GM21515 (cell line): ENCODE results near the gene RRN3.
"Not testable (repeated sequence)": the region's sequence is repeated elsewhere in the genome, so short reads cannot be mapped to it uniquely, and the experiment has no call there.

Experiments
- ATAC-seq: cut with Tn5 transposase; IDR thresholded peaks from one replicate; pipeline ENCODE4 v1.9.1; 2021; ENCODE audit not compliant: unreplicated experiment

Gene RRN3

GRCh38 chr16:15099366-15099909, 5.4 kb upstream of the RRN3 start:
- not testable (repeated sequence) for ATAC-seq

DNA sequence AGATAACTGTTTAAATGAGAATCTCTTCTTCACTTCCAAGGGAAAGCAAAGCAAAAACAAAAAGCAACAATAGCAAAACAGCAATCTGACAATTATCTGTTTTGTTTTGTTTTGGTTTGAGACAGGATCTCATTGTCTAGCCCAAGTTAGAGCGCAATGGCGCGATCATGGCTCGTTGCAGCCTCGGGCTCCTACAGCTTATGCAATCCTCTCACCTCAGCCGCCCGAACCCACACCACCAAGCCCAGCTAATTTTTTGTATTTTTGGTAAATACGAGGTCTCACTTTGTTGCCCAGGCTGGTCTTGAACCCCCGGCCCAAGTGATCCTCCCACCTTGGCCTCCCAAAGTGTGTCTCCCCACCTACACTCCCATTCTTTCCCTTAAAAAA, 2.5 kb upstream of the RRN3 start:
- not testable (repeated sequence) for ATAC-seq

GRCh38 chr16:15093571-15093954, 509 bp downstream of the RRN3 start:
- ATAC-seq, result not testable (repeated sequence)

DNA sequence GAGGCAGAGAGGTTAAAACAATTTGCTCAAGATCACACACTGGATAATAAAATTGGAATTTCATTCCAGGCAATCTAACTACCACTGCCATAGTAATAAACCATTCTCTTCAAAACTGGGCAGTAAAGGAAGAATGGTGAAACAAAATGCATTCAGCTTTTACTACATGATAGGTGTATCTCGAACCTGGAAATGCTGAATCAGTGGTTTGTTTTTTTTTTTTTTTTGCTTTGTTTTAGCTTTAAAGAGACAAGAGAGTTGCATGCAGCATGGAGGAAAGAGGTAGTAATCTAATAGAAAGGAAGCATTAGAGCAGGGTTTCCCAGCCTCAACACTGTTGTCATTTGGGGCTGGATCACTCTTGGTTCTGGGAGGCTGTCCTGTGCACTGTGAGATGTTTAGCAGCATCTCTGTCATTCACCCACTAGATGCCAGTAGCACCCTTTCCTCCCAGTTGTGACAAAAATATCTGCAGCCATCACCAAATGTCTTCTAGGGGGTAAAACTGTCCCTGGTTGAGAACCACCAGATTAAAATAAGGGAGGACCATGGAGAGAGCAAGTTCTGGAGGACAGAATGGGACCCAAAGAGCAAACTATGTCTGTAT, 3.3 kb downstream of the RRN3 start:
- ATAC-seq, result not testable (repeated sequence)

DNA sequence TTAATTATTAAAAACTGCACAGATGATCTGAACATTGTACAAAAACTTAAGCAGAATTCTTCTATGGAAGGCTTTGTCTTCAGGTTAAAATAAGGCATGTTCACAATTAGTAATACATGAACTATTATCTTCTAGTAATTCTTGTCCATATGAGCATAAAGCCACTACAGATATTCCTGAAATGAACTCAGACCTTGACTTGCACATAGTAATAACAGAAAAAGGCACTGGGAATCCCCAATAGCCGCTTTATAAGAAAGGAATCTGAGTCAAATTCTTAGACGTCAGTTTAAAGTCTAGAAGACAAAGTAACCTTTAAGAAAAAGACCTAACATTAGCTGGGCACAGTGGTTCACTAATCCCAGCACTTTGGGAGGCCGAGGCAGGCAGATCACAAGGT, 11.3 kb downstream of the RRN3 start:
- ATAC-seq, result not testable (repeated sequence)

GRCh38 chr16:15080883-15081282, 13.2 kb downstream of the RRN3 start:
- ATAC-seq, result not testable (repeated sequence)

DNA sequence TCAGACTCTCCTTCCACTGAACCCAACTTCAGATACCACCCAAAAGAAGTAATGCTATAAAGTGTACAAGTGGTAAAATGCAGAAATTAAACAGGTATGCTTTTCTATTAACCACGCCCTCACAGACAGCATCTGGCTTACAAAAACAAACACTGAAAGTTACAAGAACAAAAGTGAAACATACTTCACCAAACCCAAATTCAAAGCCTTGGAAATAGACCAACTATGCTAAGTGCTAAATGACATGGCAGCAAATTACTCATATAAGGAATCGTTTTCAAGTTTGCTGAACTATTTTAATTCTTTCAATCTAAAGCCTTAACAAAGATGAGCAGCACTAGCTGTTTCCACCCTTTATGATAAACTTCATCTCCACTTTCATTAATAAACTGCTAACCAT, 17.9 kb downstream of the RRN3 start:
- ATAC-seq, result not testable (repeated sequence)

- ATAC-seq, result no peak
Observed at GRCh38 chr16:15073101-15073500, 21.0 kb downstream of the RRN3 start.

GRCh38 chr16:15071916-15072769, 21.9 kb downstream of the RRN3 start:
- ATAC-seq, result not testable (repeated sequence)

DNA sequence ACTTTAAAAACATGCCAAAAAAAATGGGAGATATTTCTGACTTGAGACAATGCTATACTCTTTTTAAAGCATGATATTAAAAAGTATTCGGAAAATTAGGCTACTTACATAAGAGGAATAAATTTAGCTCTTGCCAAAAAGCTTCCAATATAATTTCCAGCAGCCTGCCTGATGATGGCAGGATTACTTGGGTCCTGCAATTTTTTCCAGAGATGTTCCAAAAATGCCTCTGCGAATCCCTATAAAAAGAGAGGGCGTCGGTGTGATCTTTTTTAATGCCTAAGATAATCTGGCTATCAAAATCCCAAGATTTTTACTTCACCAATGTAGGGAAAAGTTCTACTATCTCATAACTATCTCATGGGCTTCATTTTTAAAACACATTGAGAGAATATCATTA, 23.1 kb downstream of the RRN3 start:
- not testable (repeated sequence) for ATAC-seq

DNA sequence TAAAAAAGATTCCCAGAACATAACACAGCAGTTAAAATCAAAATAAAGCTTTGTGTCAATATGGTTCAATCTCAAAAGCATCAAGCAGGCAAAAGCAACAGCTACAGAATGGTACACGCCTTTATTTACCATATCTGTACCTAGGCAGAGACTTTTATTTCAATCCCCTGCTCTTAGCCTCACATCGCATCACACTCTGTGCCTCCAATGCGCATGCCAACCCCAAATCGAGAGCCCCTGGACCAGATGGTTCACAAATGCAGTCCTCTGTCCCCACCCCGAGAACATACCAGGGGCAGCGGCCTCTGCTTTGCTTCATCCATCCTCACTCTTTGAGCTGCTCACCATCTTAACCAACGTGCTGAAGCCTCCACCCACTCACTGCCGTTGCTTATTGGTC, 27.4 kb downstream of the RRN3 start:
- ATAC-seq, result not testable (repeated sequence)

- ATAC-seq, result not testable (repeated sequence)
Observed at GRCh38 chr16:15065961-15066360, 28.1 kb downstream of the RRN3 start.

DNA sequence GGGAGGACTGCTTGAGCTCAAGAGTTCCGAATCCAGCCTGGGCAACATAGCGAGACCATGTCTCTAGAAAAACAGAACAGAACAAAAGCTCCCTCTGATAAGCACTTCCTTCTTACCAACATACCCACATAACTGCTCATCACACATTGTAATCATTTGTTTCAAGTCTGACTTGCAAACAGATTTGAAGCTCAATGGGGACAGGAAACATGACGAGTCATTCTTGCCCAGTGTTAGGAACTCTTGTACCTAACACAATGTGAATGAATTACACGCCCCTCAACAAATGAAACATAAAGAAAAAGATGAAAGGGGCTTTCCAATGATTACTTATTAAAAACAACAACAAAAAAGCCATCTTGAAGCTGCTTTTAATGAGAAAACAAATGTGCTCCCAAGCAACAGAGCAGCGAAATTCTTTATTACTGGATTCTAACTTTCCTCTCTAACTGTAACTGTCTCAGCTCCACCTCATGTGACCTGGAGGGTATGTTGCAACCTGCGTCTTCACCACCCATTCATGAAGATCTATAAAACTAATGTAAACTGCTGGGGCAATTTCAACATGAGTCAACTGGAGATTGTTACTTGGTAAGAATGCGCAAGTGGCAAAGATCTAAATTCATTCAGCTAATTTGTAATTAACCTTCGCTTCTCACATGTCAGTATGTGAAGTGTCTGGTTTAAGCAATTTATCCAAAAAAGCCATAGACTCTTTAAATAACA, 31.8 kb downstream of the RRN3 start:
- not testable (repeated sequence) for ATAC-seq

- no peak for ATAC-seq
Observed at GRCh38 chr16:15059324-15059723, 34.7 kb downstream of the RRN3 start.

DNA sequence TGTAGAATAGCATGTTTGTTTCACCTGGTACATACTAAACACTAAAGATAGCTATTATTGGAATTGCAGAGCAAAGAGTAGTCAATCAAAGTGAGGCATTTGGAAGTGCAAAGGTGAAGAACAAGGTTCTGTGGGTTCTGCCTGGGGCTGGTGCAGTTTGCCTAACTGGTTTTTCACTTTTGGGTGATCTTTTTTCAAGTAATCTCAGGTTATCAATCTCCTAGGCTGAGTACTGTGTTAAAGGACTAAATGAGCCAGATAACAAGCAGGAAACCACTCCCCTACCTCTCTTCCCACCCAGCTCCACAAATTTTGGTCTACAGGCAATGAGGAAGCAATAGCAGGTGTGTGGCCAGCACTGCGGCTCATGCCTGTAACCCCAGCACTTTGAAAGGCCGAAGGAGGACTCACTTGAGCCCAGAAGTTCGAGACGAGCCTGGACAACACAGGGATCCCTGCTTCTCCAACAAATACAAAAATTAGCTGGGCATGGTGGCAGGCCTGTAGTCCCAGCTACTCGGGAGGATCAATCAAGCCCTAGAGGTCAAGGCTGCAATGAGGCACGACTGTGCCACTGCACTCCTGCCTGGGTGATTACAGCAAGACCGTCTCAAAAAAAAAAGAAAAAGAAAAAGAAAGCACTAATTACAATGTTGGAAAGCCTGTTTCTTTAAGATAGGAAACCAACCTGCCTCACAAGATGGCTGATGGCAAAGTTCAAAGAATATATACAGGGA, 36.2 kb downstream of the RRN3 start:
- ATAC-seq, result no peak

- peak; percentile 63 for ATAC-seq
Observed at GRCh38 chr16:15055141-15056053, 38.7 kb downstream of the RRN3 start.

DNA sequence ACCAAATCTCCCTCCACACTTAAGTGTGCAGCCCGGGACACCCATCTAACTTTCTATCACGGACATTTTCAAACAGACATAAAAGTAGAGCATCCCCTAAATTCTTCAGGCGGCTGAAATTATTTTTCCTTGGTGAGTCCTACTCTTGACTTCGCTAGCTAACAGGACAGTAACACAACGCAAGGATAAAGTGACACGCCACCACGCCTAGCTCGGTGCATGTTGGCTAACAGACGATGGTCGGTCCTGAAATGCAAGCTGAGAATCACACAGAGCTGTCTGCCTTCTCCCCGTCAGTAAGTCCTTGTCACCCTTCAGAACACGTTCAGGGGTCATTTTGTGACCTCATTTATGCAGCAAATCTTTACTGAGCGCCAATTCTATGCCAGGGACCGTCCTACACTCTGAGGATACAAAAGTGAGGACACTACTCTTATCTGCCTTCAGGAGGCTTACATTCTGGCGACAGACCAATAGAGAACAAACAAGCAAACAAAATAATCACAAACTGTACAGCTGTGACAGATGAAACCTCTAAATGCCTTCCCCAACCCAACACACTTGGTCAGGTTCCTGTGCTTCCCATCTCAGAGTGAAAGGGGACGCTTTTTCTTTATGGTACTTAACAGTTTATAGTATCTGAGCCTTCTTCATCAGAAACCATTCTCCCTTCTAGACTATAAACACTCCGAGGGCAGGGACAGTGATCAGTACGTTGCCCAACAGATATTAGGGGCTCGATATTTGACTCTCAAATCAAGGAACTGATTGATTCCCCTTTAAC, 39.5 kb downstream of the RRN3 start:
- no peak for ATAC-seq

DNA sequence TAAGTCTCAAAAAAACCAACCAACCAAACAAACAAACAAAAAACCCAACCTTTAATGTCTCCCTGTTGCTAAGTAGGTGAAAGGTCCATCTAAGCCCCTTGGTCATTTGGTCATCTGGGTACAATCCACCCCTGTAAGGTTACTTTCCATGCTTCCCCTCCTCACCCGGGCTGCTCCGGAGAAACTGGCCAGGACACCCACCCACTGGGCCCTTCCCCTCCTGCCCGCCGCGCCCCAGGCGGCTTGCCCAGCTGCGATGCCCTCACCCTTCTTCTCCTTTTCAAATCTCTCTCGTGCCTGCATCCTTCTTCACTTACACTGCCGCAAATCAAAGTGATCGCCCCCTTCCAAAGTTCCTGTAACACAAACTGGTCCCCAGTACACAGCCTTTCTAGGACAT, 40.2 kb downstream of the RRN3 start:
- no peak for ATAC-seq
